Activated T-cell treated with anti-CD3 and anti-CD28 coated beads, Interleukin-2, amount 50 U/mL, for 72 hours (primary cell): ENCODE results near the gene CAMK4. TPM values are rescaled to one million over a fixed set of nuclear protein-coding genes. Genes with fewer than 3 reads are reported as not detected.

Experiments
- ATAC-seq, 2 donors: fragments of 150-1000 bp; cut with Tn5 transposase; replicated peaks in 1 of 2; 2 replicates each; pipeline ENCODE4 v1.10.0; 2021; ENCODE audit warnings: moderate library complexity in 2 of 2, mild to moderate bottlenecking in 1 of 2
- DNase-seq, 2 donors: peaks; one replicate each; pipeline ENCODE4 v3.0.0; 2021 to 2022; ENCODE audit warnings: mixed read lengths in 1 of 2
- H3K27ac Mint-ChIP-seq: one replicate; pipeline ENCODE4 v1.8.0; 2022; ENCODE audit warnings: mild to moderate bottlenecking, moderate library complexity, mixed read lengths
- H3K27me3 Mint-ChIP-seq: one replicate; pipeline ENCODE4 v1.8.0; 2022; ENCODE audit warnings: low read depth, mixed read lengths
- H3K36me3 Mint-ChIP-seq, 2 donors: one replicate each; pipeline ENCODE4 v1.8.0; 2022; ENCODE audit warnings: mixed read lengths in 2 of 2, mild to moderate bottlenecking in 1 of 2; ENCODE audit not compliant: insufficient read depth in 2 of 2
- H3K4me1 Mint-ChIP-seq: one replicate; pipeline ENCODE4 v1.8.0; 2022; ENCODE audit warnings: low read depth, mixed read lengths
- H3K4me3 Mint-ChIP-seq, 2 donors: one replicate each; pipeline ENCODE4 v1.8.0; 2022; ENCODE audit warnings: mild to moderate bottlenecking in 2 of 2, mixed read lengths in 2 of 2, moderate library complexity in 2 of 2
- H3K9me3 Mint-ChIP-seq, 2 donors: one replicate each; pipeline ENCODE4 v1.8.0; 2022; ENCODE audit warnings: mixed read lengths in 2 of 2
- total RNA-seq, 2 donors: library from RNA; stranded (reverse); gene quantifications; one replicate each; pipeline ENCODE4 v1.2.3, GENCODE V29; 2022

Gene CAMK4
- total RNA-seq: 10 to 100 TPM; 56.1 to 96.0 TPM

DNA sequence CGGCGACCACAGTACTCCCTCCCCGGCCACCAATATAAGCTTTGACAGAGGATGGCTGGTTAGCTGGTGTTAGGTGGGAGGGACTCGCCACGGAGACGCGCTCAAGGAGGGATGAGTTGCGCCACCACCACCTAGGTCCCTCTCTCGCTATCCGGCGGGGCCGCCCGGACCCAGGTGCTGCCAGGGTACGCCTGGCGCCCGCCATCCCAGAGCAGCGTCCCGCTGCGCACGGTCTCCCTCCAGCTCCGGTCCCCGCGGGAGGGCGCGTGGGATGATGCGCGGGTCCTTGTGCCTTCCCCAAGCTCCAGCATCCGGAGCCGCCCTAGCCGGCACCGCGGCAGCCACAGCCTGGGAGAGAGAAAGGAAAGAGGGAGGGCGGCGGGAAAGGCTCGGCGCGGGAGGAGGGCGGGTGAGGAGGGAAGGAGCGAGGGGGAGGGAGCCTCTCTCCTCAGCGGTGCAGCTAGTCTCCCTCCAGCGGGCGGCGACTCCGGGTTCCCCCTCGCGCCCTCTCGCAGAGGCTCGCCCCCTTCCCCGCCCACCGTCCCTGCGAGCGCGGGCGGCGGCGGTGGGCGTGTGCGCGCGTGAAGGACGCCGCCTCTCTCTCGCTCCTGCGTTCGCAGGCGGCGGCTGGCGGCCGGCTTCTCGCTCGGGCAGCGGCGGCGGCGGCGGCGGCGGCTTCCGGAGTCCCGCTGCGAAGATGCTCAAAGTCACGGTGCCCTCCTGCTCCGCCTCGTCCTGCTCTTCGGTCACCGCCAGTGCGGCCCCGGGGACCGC, at the start of gene CAMK4:
Gene CAMK4 (plus strand): TSS at position 598 of the 774 bp plus-strand sequence. CDS start 100 bp downstream, at position 698.
- peak; percentile 68 to 74 for ATAC-seq
- peaks cover 37% of the 10 kb centered on the region for H3K4me1 Mint-ChIP-seq
- H3K27me3 Mint-ChIP-seq: no peaks in the 10 kb centered on the region
- H3K27ac Mint-ChIP-seq: peak within 1 kb of the TSS; percentile 98
- DNase-seq: peak; percentile 74 to 77
- H3K9me3 Mint-ChIP-seq: no peaks in the 10 kb centered on the region
- peaks cover 8 to 18% of the 10 kb centered on the region in 2 donors for H3K36me3 Mint-ChIP-seq
- peak within 1 kb of the TSS; percentile 98 to 100 for H3K4me3 Mint-ChIP-seq

DNA sequence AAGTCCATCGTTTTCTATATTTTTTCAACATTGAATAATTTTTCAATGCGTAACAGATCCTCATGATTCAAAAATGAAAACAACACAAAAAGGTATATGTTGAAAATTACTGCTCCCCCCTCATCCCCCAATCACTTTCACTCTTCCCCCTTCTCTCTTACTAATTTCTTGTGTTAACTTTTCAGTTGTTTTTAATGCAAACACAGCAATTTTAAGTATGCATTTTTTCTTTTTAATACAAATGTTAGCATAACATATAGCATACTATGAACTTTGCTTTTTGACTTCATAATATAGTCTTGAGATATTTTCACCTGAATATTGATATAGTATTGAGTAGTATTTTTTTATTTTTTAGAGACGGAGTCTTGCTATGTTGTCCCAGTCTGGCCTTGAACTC, 41.1 kb upstream of the CAMK4 start:
- peaks cover 0 to 4% of the 10 kb centered on the region in 2 donors for H3K9me3 Mint-ChIP-seq
- H3K4me3 Mint-ChIP-seq: no peak overlapping the region
- H3K27me3 Mint-ChIP-seq: peaks cover 7% of the 10 kb centered on the region
- no peaks in the 10 kb centered on the region for H3K4me1 Mint-ChIP-seq
- no peak overlapping the region for H3K27ac Mint-ChIP-seq
- H3K36me3 Mint-ChIP-seq: peaks cover 0 to 2% of the 10 kb centered on the region in 2 donors
- ATAC-seq (no peak), DNase-seq (no peak)

- Mint-ChIP-seq H3K4me1 (no peaks in the 10 kb centered on the region), H3K27ac (no peak overlapping the region), H3K9me3 (peaks cover 0 to 1% of the 10 kb centered on the region in 2 donors), H3K36me3 (no peaks in the 10 kb centered on the region), H3K27me3 (peaks cover 7% of the 10 kb centered on the region), H3K4me3 (no peak overlapping the region)
- ATAC-seq: no peak
- DNase-seq: no peak
Measured at GRCh38 chr5:111187079-111187478, 37.1 kb upstream of the CAMK4 start.

DNA sequence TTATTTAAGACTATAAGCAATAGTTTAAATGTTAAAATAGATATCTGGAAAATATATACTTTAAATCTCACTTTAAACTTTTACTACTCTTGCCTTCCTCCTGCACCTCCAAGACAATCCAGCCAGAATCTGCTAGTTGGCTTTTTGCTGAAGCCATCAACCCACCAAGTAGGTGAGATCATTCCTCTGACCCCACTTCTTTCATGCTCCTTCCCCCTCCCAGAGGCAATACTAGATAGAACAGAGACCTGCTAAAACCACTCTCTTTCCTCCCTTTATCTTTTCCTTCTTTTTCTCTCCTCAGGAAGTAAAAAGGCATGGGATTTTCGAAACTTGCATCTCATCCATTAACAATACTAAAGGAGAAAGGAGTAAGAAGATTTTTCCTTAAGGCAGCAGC, 30.1 kb upstream of the CAMK4 start:
- H3K36me3 Mint-ChIP-seq: no peaks in the 10 kb centered on the region

DNA sequence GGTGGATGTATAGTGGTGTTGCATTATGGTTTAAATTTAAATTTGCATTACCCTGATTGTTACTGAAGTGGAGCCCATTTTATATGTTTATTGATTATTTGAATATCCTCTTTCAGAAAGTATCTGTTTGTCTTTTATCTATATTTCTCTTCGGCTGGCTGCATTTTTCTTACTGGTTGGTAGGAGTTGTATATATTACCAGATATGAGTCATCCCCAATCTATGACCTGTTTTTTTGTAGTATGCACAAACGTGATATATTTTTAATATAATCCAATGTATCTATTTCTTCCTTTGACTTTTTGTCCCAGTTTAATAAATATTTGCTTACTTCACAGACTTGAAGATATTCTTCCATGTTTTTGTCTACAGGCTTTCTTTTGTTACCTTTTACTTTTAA, 29.3 kb upstream of the CAMK4 start:
- Mint-ChIP-seq H3K4me3 (no peak overlapping the region), H3K9me3 (peaks cover 0 to 4% of the 10 kb centered on the region in 2 donors), H3K4me1 (peaks cover 13% of the 10 kb centered on the region), H3K27ac (no peak overlapping the region), H3K27me3 (peaks cover 11% of the 10 kb centered on the region), H3K36me3 (no peaks in the 10 kb centered on the region)
- DNase-seq: no peak
- ATAC-seq: no peak

More for the DNA sequence above, 30.1 kb upstream of the CAMK4 start:
- ATAC-seq: no peak
- Mint-ChIP-seq H3K4me3 (no peak overlapping the region), H3K4me1 (peaks cover 8% of the 10 kb centered on the region), H3K9me3 (peaks cover 0 to 4% of the 10 kb centered on the region in 2 donors), H3K27ac (no peak overlapping the region), H3K27me3 (peaks cover 11% of the 10 kb centered on the region)
- no peak for DNase-seq

- ATAC-seq (no peak), DNase-seq (no peak)
- Mint-ChIP-seq H3K4me1 (peaks cover 27% of the 10 kb centered on the region), H3K27ac (no peak overlapping the region), H3K9me3 (peaks cover 0 to under 1% of the 10 kb centered on the region in 2 donors), H3K4me3 (no peak overlapping the region), H3K36me3 (no peaks in the 10 kb centered on the region), H3K27me3 (peaks cover 7% of the 10 kb centered on the region)
Measured at GRCh38 chr5:111197523-111197922, 26.7 kb upstream of the CAMK4 start.

GRCh38 chr5:111198281-111198966, 25.8 kb upstream of the CAMK4 start:
- Mint-ChIP-seq H3K27ac (no peak overlapping the region), H3K27me3 (peaks cover 5% of the 10 kb centered on the region), H3K36me3 (no peaks in the 10 kb centered on the region), H3K4me3 (no peak overlapping the region), H3K4me1 (peaks cover 27% of the 10 kb centered on the region), H3K9me3 (no peaks in the 10 kb centered on the region)
- ATAC-seq (no peak), DNase-seq (no peak)

GRCh38 chr5:111200828-111201227, 23.4 kb upstream of the CAMK4 start:
- Mint-ChIP-seq H3K4me3 (no peak overlapping the region), H3K36me3 (no peaks in the 10 kb centered on the region), H3K9me3 (no peaks in the 10 kb centered on the region), H3K27me3 (no peaks in the 10 kb centered on the region), H3K27ac (no peak overlapping the region), H3K4me1 (peaks cover 40% of the 10 kb centered on the region)
- ATAC-seq (no peak), DNase-seq (no peak)

DNA sequence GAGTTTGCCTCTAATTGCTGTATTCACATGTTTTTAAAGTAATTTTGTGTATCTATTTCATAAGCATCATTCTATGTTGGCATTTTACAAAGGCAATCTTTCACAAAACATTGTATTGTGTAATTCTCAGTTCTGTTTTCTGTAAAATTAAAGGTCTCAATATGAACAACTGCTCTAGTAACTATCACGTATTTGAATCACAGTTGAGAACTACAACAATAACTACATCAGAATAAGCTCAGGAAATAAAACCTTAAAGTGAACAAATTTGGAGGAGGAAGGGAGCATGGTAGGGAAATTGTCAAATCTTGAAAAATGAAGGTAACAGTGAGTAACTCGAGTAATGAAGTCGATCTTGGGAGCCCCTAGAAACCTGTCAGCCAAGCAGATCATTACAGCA, 22.5 kb upstream of the CAMK4 start:
- Mint-ChIP-seq H3K4me3 (peak overlapping the region; percentile 27 to 52), H3K27ac (no peak overlapping the region), H3K36me3 (no peaks in the 10 kb centered on the region), H3K4me1 (peaks cover 40% of the 10 kb centered on the region), H3K9me3 (no peaks in the 10 kb centered on the region), H3K27me3 (no peaks in the 10 kb centered on the region)
- DNase-seq (no peak), ATAC-seq (peak; percentile 50 to 57)

- no peak overlapping the region for H3K27ac Mint-ChIP-seq
- H3K27me3 Mint-ChIP-seq: no peaks in the 10 kb centered on the region
- peaks cover 6% of the 10 kb centered on the region in 2 donors for H3K9me3 Mint-ChIP-seq
- H3K36me3 Mint-ChIP-seq: peaks cover 0 to 9% of the 10 kb centered on the region in 2 donors
- peak overlapping the region in 1 of 2 donors; percentile 47 for H3K4me3 Mint-ChIP-seq
- DNase-seq (no peak), ATAC-seq (peak; percentile 42 to 51)
- peaks cover 41% of the 10 kb centered on the region for H3K4me1 Mint-ChIP-seq
Measured at GRCh38 chr5:111211341-111211740, 12.8 kb upstream of the CAMK4 start.

DNA sequence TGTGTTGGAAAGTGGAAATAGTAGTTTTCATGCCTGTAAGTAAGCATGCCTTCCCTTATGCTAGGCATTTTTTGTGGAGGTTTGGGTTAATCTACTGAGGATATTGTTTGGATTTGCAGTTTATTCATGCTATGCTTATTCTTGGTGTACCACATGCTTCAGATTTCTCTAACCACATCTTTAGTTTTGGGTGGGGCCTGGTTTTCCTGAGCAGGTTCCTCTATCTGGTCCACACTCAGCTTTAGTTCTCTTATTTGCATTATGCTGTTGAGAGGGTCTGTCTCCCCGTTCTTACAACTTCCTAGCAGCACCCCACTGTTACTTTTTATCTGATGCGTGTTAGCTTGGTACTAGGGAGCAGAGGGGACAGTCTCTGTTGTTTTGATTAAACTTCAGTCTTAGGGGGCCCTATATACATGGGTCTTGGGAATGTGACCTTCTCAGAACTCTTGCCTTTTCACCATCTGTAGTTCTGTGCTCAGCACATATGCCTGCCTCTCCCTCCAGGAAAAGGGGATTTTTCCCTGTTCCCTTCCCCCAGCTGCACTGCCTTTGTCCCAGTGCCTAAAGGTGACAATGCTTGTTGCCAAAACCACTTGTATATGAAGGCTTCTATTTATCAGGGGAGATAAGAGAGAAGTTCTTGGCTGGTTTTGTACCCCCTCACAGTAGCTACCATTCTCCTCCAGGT, 10.0 kb upstream of the CAMK4 start:
- no peak for DNase-seq
- ATAC-seq: no peak
- Mint-ChIP-seq H3K4me3 (no peak overlapping the region), H3K27ac (no peak overlapping the region), H3K27me3 (no peaks in the 10 kb centered on the region), H3K4me1 (peaks cover 41% of the 10 kb centered on the region), H3K9me3 (peaks cover 6 to 7% of the 10 kb centered on the region in 2 donors), H3K36me3 (peaks cover 0 to 9% of the 10 kb centered on the region in 2 donors)

DNA sequence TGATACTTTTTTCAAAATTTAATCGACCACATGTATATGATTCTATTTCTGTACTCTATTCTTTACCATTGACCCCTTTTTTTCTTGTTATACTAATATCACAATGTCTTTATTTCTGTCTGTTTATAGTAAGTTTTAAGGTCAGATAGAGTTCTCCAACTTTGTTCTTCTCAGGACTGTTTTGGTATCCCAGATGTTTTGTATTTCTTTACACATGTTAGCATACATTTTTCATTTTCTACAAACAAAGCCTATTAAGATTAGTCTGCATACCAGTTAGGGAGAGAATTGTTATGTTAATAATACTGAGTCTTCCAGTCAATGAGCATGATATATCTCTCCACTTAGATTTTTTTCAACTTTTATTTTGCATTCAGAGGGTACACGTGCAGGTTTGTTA, 8.2 kb upstream of the CAMK4 start:
- H3K27me3 Mint-ChIP-seq: no peaks in the 10 kb centered on the region
- peaks cover 0 to 9% of the 10 kb centered on the region in 2 donors for H3K36me3 Mint-ChIP-seq
- DNase-seq (no peak), ATAC-seq (no peak)
- no peak overlapping the region for H3K27ac Mint-ChIP-seq
- peaks cover 36% of the 10 kb centered on the region for H3K4me1 Mint-ChIP-seq
- peaks cover 6 to 7% of the 10 kb centered on the region in 2 donors for H3K9me3 Mint-ChIP-seq
- H3K4me3 Mint-ChIP-seq: no peak overlapping the region

DNA sequence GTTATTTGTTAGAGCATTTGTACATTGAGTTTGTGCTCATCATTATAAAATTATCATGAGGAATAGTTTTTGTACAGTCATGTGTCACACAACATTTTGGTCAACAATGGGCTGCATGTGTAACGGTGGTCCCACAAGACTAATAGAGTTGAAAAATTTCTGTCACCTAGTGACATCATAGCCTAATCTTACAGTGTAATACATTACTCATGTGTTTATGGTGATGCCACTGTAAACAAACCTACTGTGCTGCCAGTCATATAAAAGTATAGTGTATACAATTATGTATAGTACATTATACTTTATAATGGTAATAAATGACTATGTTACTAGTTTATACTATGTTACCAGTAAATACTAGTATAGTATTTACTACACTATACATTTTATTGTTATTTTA, 3.0 kb upstream of the CAMK4 start:
- Mint-ChIP-seq H3K4me1 (peaks cover 13% of the 10 kb centered on the region), H3K36me3 (peaks cover 3 to 10% of the 10 kb centered on the region in 2 donors), H3K9me3 (peaks cover 0 to 2% of the 10 kb centered on the region in 2 donors), H3K27me3 (no peaks in the 10 kb centered on the region), H3K27ac (no peak overlapping the region), H3K4me3 (no peak overlapping the region)
- no peak for DNase-seq
- ATAC-seq: no peak
